Stimulated activated CD8-positive, alpha-beta memory T cell treated with anti-CD3 and anti-CD28 coated beads, Interleukin-7, amount 100 ng/mL, for 48 hours (primary cell): ENCODE measurements around the gene JAKMIP3.

Experiments
- DNase-seq, 2 donors: peaks; one replicate each; pipeline ENCODE4 v3.0.0-alpha.2; 2020; ENCODE audit warnings: low read depth in 1 of 2; ENCODE audit errors: extremely low read depth in 1 of 2

Gene JAKMIP3

DNA sequence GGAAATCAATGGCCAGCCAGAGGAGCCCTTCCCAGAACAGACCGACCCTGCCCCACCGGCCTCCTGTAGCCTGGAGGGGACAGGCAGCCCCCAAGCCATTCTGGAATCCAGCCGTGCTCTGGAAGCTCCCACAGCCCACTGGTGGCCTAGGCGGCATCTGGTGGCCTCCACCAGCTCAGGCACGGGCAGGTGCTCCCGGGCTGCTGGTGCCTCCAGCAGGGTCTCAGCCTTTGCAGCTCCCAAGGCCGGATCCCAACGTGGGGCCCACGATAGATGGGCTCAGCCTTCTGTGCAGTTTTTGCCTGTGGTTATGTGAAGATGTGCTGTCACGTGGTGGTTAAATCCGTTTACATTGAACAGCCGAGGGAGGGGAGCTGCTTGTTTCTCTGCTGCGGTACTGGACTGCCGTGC is 44.4 kb downstream of the JAKMIP3 start:
- no peak for DNase-seq

DNA sequence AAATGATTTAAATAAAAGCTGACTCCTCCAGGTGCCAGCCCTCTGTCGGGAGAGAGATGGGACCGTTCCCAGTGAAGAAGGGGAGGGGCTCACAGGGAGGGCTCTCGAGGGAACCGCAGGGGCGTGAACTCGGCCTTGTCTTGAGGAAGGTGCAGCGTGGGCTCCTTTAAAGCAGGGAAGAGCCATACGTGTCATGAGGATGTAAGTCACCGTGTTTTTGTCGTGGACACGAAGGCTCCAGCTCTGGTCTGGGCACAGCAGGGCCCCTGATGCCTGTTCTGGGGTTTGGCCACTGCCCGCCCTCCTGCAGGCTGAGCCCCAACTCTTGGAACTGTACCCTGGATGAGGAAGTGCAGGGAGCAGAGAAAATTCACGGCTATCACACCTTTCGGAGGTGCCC is 45.0 kb downstream of the JAKMIP3 start:
- no peak for DNase-seq

DNA sequence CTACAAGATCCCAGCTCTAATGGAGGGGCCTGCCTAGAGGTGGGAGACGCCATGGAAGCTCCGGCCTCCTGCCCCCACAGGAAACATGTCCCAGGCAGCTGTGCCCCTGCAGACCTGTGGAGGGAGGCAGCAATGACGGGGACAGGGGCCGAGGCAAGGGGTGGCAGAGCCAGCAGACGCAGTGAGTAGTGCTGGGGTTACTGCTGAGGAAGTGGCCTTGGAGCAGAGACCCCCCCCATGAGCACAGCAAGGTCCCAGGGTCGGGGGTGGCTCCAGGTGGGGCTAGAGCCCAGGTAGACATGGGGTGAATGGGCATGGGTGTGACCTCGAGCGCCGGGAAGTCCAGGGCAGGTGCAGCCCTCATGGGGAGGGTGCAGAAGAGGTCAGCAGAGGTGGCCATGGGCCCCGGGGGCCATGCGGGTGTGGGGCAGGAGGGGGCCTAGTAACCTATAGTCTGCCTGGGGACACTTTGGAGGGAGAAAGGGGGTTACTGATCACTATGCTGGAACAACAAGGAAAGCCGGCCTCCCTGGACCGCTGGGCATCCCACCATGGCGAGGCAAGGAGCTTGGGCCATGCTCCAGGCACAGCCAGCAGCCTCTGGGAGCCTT is 45.5 kb downstream of the JAKMIP3 start:
- DNase-seq, result no peak

DNA sequence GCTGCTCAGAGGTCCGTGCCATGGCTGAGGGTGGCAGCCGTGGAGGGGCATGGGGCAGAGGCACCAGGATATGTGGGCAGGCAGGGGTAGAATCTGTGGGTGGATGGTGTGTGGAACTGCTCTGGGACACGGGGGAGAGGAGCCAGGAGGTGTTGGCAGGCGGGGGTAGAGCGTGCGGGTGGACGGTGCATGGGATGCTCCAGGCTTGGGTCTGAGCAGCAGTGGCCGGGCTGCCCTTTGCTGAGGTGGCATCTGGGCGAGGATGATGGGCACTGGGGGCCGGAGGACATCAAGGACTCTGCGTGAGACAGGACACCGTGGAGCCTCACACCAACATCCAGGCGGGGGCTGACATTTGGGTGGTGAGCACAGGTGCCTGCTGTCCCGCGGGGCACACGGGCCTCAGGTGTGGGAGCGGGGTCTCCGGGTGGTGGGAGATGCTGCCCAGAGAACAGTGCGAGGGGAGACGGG is 46.2 kb downstream of the JAKMIP3 start:
- DNase-seq, result no peak

DNA sequence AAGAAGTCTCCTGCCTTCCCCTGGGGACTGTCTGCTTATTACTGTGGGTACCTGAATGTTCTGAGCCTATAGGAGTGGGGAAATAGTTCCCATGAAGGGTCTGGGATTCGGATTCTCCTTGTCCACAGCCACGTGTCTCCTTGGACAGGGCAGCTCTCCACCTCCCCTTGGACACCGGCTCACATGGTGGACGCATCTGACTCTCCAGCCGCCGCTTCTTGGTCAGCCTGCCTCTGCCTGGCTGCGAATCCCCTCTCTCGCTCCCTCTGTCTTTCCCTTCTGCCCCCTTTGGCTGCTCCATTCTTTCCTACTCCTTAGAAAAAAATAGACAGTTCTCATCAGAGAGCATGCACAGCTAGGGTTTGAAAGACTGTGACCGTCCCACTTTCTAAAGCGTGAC is 46.9 kb downstream of the JAKMIP3 start:
- no peak for DNase-seq

DNA sequence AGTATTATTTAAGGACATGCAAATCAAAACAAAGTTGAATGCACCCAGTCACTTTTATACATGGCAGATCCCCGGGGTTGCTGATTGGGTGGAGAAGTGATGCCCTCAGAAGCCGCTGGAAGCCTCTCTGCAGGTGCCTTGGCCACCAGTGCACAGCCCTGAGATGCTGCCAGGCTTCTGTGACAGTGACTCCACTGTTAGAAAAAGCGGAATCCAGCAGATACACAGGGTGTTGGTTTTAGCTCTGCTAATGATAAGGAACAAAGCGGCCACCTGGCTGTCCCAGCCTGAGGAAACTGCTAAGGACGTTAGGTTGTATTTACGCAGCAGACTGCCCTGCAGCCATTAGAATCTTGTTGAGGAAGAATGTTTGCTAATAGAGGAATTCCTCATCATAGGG is 47.5 kb downstream of the JAKMIP3 start:
- DNase-seq, result no peak

DNA sequence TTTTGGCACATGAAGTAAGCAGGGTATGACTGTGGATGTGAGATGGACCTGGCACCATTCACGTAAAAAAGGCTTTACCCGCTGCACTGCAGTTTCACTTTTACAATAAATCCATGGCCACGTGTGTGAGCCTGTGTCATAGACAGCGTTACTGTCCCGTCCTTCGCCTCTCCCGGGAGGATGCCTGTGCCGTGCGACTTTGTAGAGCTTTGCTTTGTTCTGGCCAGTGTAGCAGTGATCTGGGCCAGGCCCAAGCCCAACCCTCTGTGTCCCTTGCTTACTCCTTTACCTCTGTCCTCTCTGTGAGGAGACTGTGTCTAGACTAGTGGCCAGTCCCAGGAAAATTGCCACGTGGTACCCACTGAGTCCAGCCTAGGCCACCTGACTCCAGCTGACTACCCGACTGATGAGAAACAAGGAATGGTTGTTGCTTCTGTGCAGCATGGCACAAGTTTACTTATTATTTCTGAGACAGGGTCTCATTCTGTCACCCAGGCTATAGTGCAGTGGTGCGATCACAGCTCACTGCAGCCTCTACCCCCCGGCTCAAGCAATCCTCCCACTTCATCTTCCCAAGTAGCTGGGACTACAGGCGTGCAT is 48.1 kb downstream of the JAKMIP3 start:
- no peak for DNase-seq

DNA sequence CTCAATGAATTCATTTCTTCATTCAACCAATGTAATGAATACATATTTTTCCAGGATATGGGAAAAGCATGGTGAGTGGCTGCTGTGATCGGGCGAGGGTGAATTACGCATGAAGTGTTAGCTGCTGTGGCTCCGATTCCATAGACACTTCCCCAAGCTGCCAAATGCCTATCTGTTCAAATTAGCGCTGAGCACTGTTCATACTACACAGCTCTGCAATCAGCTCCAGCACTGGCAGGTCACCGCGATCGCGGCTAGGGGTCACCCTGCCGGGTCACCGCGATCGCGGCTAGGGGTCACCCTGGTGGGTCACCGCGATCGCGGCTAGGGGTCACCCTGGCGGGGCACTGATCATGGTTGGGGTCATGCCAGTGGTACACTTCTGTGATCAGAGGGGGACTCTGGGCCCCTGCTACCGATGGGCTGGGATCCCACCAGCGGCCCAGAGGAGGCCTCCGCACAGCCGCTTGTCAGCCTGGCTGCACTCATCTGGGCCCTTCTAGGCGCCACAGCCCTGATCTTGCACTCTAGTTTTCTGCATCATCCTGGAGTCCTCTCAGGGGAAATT is 49.3 kb downstream of the JAKMIP3 start:
- DNase-seq, result no peak
